ENCODE results near the gene PKP2. TPM values are rescaled to one million over a fixed set of nuclear protein-coding genes. Genes with fewer than 3 reads are reported as not detected.
A peak's percentile ranks its signal among the peaks of the same experiment; 100 is the strongest.

The PKP2 gene
- total and polyA plus RNA-seq, 2 donors from 2014 or later = 4.3 to 7.6 TPM

DNA sequence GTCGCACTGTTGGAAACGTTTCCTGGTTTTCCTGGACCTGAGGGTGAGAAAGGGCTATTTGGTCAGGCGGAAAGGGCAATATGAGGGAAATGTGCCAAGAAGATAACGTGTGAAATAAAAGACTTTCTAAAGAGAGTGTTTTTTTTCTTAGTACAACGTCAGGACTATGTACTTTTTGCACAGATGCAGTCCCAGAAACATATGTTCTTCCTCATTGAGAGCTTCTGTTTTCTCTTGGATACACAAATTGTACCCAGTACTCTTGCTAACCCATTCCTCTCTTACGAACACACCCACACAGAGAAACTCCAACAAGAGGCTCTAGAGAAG lies 669 bp upstream of the PKP2 start:
- DNase-seq (no peak), FAIRE-seq (no peak)
- H3K4me1 ChIP-seq (ENCODE audit: control insufficient read depth in 2 of 3, insufficient read depth in 2 of 3, low read depth in 1 of 3, low read length in 3 of 3) = peaks cover 0 to 4% (median 2%) of the 10 kb centered on the region in 3 donors
- TF ChIP-seq, protein P1, sequence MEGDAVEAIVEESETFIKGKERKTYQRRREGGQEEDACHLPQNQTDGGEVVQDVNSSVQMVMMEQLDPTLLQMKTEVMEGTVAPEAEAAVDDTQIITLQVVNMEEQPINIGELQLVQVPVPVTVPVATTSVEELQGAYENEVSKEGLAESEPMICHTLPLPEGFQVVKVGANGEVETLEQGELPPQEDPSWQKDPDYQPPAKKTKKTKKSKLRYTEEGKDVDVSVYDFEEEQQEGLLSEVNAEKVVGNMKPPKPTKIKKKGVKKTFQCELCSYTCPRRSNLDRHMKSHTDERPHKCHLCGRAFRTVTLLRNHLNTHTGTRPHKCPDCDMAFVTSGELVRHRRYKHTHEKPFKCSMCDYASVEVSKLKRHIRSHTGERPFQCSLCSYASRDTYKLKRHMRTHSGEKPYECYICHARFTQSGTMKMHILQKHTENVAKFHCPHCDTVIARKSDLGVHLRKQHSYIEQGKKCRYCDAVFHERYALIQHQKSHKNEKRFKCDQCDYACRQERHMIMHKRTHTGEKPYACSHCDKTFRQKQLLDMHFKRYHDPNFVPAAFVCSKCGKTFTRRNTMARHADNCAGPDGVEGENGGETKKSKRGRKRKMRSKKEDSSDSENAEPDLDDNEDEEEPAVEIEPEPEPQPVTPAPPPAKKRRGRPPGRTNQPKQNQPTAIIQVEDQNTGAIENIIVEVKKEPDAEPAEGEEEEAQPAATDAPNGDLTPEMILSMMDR (IDR thresholded peaks at IDR 0.05; ENCODE audit: borderline replicate concordance, extremely low read depth, insufficient read depth) = no peak
- H3K27me3 ChIP-seq (ENCODE audit: control insufficient read depth, insufficient read depth, low read length) = no peaks in the 10 kb centered on the region
- intact Hi-C loops (cut with DNase I) = no loop called here
- H3K9me3 ChIP-seq (ENCODE audit: control insufficient read depth in 2 of 3, insufficient read depth in 1 of 3, low read length in 3 of 3) = no peaks in the 10 kb centered on the region
- H3K27ac ChIP-seq (ENCODE audit: low read depth in 2 of 2, low read length in 2 of 2) = no peak overlapping the region
- H3K9ac ChIP-seq (ENCODE audit: low read length in 3 of 3) = peak overlapping the region in 2 of 3 donors; percentile 40 to 62
- H3K4me3 ChIP-seq (ENCODE audit: low read length in 3 of 3) = peak overlapping the region; percentile 64 to 81 (median 75)
- no peaks in the 10 kb centered on the region for H3K36me3 ChIP-seq (ENCODE audit: control insufficient read depth in 2 of 3, insufficient read depth in 3 of 3, low read length in 3 of 3)

DNA sequence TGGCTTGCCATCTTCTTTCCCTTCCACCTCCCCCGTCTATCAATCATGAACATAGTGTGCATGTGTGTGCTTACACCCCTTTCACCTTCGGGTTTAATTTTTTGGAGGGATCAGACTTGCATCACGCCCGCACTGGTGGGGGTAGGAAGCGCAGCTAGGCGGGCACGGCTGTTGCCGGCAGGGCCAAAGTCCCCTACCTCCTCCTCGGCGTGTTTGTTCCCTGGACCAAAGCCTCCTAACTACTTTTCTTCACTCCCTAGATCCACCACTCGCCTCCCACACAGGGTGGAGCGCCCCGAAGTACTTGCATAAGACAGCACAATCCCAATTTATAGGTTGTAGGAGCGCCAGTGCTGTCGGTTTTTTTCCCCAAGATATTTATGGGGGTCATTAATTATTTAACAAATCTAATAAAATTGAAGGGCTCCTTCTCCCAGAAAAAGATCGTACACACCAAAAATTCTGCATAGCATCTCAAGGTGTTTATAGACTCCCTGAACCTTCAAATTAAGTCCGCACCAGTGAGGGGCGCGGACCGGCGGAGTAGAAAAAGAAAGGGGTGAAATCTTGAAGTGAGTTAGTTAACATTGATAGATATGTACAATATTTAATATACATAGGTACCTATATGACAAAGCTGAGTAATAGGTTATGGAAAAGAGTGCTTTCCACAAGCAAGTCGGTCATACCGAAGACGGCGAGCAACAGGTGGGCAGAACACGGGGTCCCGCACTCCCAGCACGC lies 717 bp downstream of the PKP2 start:
- Histone ChIP-seq H3K27me3 (ENCODE audit: control insufficient read depth, insufficient read depth, low read length) (no peaks in the 10 kb centered on the region), H3K4me1 (ENCODE audit: control insufficient read depth in 2 of 3, insufficient read depth in 2 of 3, low read depth in 1 of 3, low read length in 3 of 3) (peaks cover 0 to 4% (median 2%) of the 10 kb centered on the region in 3 donors), H3K9ac (ENCODE audit: low read length in 3 of 3) (peak overlapping the region in 1 of 3 donors; percentile 12), H3K36me3 (ENCODE audit: control insufficient read depth in 2 of 3, insufficient read depth in 3 of 3, low read length in 3 of 3) (no peaks in the 10 kb centered on the region), H3K4me3 (ENCODE audit: low read length in 3 of 3) (peak overlapping the region; percentile 49 to 68 (median 52)), H3K9me3 (ENCODE audit: control insufficient read depth in 2 of 3, insufficient read depth in 1 of 3, low read length in 3 of 3) (no peaks in the 10 kb centered on the region), H3K27ac (ENCODE audit: low read depth in 2 of 2, low read length in 2 of 2) (peak overlapping the region in 1 of 2 donors; percentile 32)
- intact Hi-C loops (cut with DNase I) = no loop called here
- peak; percentile 69 to 83 (median 79) for DNase-seq
- no peak for FAIRE-seq
- TF ChIP-seq, protein P1 (IDR thresholded peaks at IDR 0.05; ENCODE audit: borderline replicate concordance, extremely low read depth, insufficient read depth) = no peak

DNA sequence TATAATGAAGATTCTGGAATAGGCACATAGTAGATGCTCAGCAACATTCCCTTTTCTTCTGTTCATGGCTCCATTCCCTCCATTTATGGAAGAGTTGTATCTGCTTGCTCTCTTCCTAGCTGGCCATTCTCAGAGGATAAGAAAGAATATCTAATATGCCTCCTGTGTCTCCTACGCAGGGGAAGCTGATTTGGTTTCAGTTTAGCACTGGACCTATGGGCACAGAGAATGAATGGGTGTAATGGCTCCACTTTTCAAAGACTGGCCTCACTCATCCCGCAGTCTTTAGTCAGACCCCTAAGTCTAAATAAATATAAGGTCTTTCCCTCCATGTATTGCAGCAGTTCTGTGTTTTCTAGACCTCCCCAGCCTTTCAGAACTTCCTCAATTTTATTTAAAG lies 2.0 kb downstream of the PKP2 start:
- no peak overlapping the region for H3K9ac ChIP-seq (ENCODE audit: low read length in 3 of 3)
- no peaks in the 10 kb centered on the region for H3K9me3 ChIP-seq (ENCODE audit: control insufficient read depth in 2 of 3, insufficient read depth in 1 of 3, low read length in 3 of 3)
- DNase-seq (no peak), FAIRE-seq (no peak)
- H3K4me1 ChIP-seq (ENCODE audit: control insufficient read depth in 2 of 3, insufficient read depth in 2 of 3, low read depth in 1 of 3, low read length in 3 of 3) = peaks cover 0 to 4% (median 2%) of the 10 kb centered on the region in 3 donors
- no peak overlapping the region for H3K27ac ChIP-seq (ENCODE audit: low read depth in 2 of 2, low read length in 2 of 2)
- H3K4me3 ChIP-seq (ENCODE audit: low read length in 3 of 3) = no peak overlapping the region
- no peaks in the 10 kb centered on the region for H3K27me3 ChIP-seq (ENCODE audit: control insufficient read depth, insufficient read depth, low read length)
- H3K36me3 ChIP-seq (ENCODE audit: control insufficient read depth in 2 of 3, insufficient read depth in 3 of 3, low read length in 3 of 3) = no peaks in the 10 kb centered on the region
- TF ChIP-seq, protein P1 (IDR thresholded peaks at IDR 0.05; ENCODE audit: borderline replicate concordance, extremely low read depth, insufficient read depth) = no peak
- intact Hi-C loops (cut with DNase I) = no loop called here
